Measurements from ENCODE around the gene MGAT3. TPM values are rescaled to one million over a fixed set of nuclear protein-coding genes. Genes with fewer than 3 reads are reported as not detected.

MGAT3 gene
- total and polyA plus RNA-seq, 2 donors (not counting 3 experiments of a cell fraction or from before 2014, with no cell fraction given) = not detected

DNA sequence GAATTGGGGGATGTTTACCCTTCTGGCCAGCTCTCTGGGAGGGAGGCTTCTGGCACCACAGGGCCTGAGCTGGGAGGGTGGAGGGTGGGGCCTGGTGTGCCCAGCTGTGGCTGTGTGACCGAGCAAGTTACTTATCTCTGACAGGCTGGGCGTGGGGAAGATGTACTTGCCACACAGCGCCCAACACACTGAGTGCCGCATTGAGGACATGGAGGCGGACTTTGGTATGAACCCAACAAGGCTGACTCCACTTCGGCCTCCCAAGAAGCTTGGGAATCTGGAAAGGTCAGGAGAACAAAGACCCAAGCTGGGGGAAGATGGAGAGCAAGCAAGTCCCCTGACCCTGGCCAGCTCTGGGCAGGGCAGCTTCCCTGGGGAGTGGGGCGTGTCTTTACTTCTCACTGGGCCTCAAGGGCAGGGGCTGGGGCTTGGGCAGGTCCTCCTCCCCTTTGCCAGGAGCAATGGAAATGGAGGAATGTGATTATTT, 2.4 kb upstream of the MGAT3 start:
- intact Hi-C loops (cut with micrococcal nuclease) = no loop called here

DNA sequence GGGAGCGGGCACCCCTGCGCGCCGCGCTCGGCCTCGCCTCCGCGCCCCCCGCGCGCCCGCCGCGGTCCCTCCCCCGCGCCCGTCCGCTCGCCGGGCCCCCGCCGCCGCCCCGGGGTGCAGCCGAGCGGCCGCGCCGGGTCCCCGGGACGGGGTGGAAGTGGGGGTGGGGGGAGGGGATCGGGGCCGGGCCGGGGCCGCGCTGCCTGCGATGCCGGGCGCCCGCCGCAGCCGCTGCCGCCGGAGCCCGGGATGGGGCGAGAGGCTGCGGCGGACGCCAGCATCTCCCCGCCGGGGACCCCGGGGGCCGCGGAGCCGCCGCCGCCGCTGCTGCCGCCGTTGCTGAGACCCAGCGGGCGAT, 365 bp downstream of the MGAT3 start:
- no peaks in the 10 kb centered on the region for H3K9me1 ChIP-seq (replicated peaks; ENCODE audit: control insufficient read depth, extremely low read depth, insufficient read depth, low read length)
- FAIRE-seq (no peak), DNase-seq (ENCODE audit: low read depth, low spot score) (no peak)
- intact Hi-C loops (cut with micrococcal nuclease) = no loop called here
- H3K4me2 ChIP-seq (ENCODE audit: insufficient read depth, low read length) = no peak overlapping the region
- BruUV-seq (replicated peaks) = no TSS peak
- H3K79me2 ChIP-seq (ENCODE audit: control insufficient read depth, insufficient read depth, low read length) = no peaks in the 10 kb centered on the region
- dilution Hi-C loops (cut with MboI; ENCODE audit: extremely low pct_ligation_motif_present, low sequenced_read_pairs) = no loop called here
- no peaks in the 10 kb centered on the region for H3K4me1 ChIP-seq (ENCODE audit: control insufficient read depth, extremely low read depth, insufficient read depth, low read length)
- ChIA-PET CTCF (no interaction called here), POLR2A (no interaction called here)
- no peaks in the 10 kb centered on the region for H3K36me3 ChIP-seq (ENCODE audit: control insufficient read depth in 2 of 2, extremely low read depth in 1 of 2, insufficient read depth in 2 of 2, low read length in 2 of 2)
- no peak overlapping the region for H2AFZ ChIP-seq (ENCODE audit: low read depth, low read length)
- H3K27me3 ChIP-seq (ENCODE audit: control insufficient read depth in 2 of 2, insufficient read depth in 2 of 2, low read length in 2 of 2) = peaks cover 26 to 28% of the 10 kb centered on the region in 2 experiments
- no peak overlapping the region for H3K9ac ChIP-seq (replicated peaks; ENCODE audit: extremely low read depth, insufficient read depth, low read length)
- H4K20me1 ChIP-seq (replicated peaks; ENCODE audit: control insufficient read depth, extremely low read depth, insufficient read depth, low read length) = no peaks in the 10 kb centered on the region
- TF ChIP-seq EZH2 (IDR thresholded peaks at IDR 0.05; ENCODE audit: borderline replicate concordance, low read depth, low read length, severe bottlenecking) = peak; percentile 23
- TF ChIP-seq JUN (IDR thresholded peaks at IDR 0.05; ENCODE audit: borderline replicate concordance, insufficient read depth, insufficient read length, low read depth) = no peak
- H3K4me3 ChIP-seq (replicated peaks in 1 of 3; ENCODE audit: insufficient read depth in 1 of 3, low read depth in 1 of 3, low read length in 3 of 3) = no peak overlapping the region
- H3K27ac ChIP-seq (ENCODE audit: insufficient read depth, low read depth, low read length) = no peak overlapping the region
- no peaks in the 10 kb centered on the region for H3K9me3 ChIP-seq (replicated peaks; ENCODE audit: control insufficient read depth, insufficient read depth, low read length)

More for the DNA sequence above, 2.4 kb upstream of the MGAT3 start:
- POLR2A ChIA-PET = no interaction called here
- no peak overlapping the region for H3K9ac ChIP-seq (replicated peaks; ENCODE audit: extremely low read depth, insufficient read depth, low read length)
- no TSS peak for BruUV-seq (replicated peaks)
- no peak overlapping the region for H2AFZ ChIP-seq (ENCODE audit: low read depth, low read length)
- TF ChIP-seq POLR2A (IDR thresholded peaks at IDR 0.05; ENCODE audit: low read depth, low read length) (no peak), EZH2 (IDR thresholded peaks at IDR 0.05; ENCODE audit: borderline replicate concordance, low read depth, low read length, severe bottlenecking) (peak; percentile 14)
- peaks cover 26 to 28% of the 10 kb centered on the region in 2 experiments for H3K27me3 ChIP-seq (ENCODE audit: control insufficient read depth in 2 of 2, insufficient read depth in 2 of 2, low read length in 2 of 2)
- CTCF ChIA-PET = no interaction called here
- FAIRE-seq = no peak
- H3K9me1 ChIP-seq (replicated peaks; ENCODE audit: control insufficient read depth, extremely low read depth, insufficient read depth, low read length) = no peaks in the 10 kb centered on the region
- H3K79me2 ChIP-seq (ENCODE audit: control insufficient read depth, insufficient read depth, low read length) = no peaks in the 10 kb centered on the region
- H4K20me1 ChIP-seq (replicated peaks; ENCODE audit: control insufficient read depth, extremely low read depth, insufficient read depth, low read length) = no peaks in the 10 kb centered on the region
- no peak overlapping the region for H3K4me3 ChIP-seq (replicated peaks in 1 of 3; ENCODE audit: insufficient read depth in 1 of 3, low read depth in 1 of 3, low read length in 3 of 3)
- H3K27ac ChIP-seq (ENCODE audit: insufficient read depth, low read depth, low read length) = no peak overlapping the region
- no peaks in the 10 kb centered on the region for H3K9me3 ChIP-seq (replicated peaks; ENCODE audit: control insufficient read depth, insufficient read depth, low read length)
- H3K4me1 ChIP-seq (ENCODE audit: control insufficient read depth, extremely low read depth, insufficient read depth, low read length) = no peaks in the 10 kb centered on the region
- H3K4me2 ChIP-seq (ENCODE audit: insufficient read depth, low read length) = no peak overlapping the region
- H3K36me3 ChIP-seq (ENCODE audit: control insufficient read depth in 2 of 2, extremely low read depth in 1 of 2, insufficient read depth in 2 of 2, low read length in 2 of 2) = no peaks in the 10 kb centered on the region
- DNase-seq (ENCODE audit: low read depth, low spot score) = no peak
- dilution Hi-C loops (cut with MboI; ENCODE audit: extremely low pct_ligation_motif_present, low sequenced_read_pairs) = no loop called here

All from endothelial cell of umbilical vein (primary cell).